HepG2 (cell line): Measurements from ENCODE around the gene ITGB3. TPM values are rescaled to one million over a fixed set of nuclear protein-coding genes. Genes with fewer than 3 reads are reported as not detected.

ENCODE experiments used
- ATAC-seq: fragments of 200-7000 bp; cut with Tn5 transposase; 3 replicates; pipeline ENCODE4 v1.9.1; 2020; ENCODE audit warnings: mild to moderate bottlenecking, moderate library complexity
- BruUV-seq: library from RNA; stranded (reverse); fragments of 400-500 nt; replicated peaks from 2 replicates; lab custom pipeline; 2021; lab: Mats Ljungman, UMichigan
- CTCF ChIA-PET: fragments of 300-600 bp; formaldehyde crosslinking; extraction: SDS; loops from one replicate; lab custom pipeline; 2021; ENCODE audit warnings: low total read pairs, inconsistent platforms, low intra/inter-chr PET ratio; lab: Yijun Ruan, JAX
- POLR2A ChIA-PET: fragments of 350-600 bp; sonication (Branson Sonifier 250); formaldehyde crosslinking; loops from one replicate; lab custom pipeline; 2020; ENCODE audit warnings: antibody characterized with exemption, inconsistent platforms; lab: Yijun Ruan, JAX
- DNase-seq: peaks from one replicate; pipeline ENCODE4 v3.0.0-alpha.2; 2015; ENCODE audit warnings: low spot score
- FAIRE-seq: peaks from 3 replicates; lab custom pipeline; 2011; peaks lifted over from hg19 to GRCh38; lab: Jason Lieb, UNC
- H2AFZ ChIP-seq: one replicate; pipeline ENCODE4 v1.6.1; 2011; ENCODE audit warnings: low read length, inconsistent platforms
- H3K27ac ChIP-seq: fragments of 300-600 bp; 3 replicates; pipeline ENCODE4 v1.8.0; 2011; ENCODE audit warnings: mixed run types, mild to moderate bottlenecking, mixed read lengths, low read length, inconsistent platforms; ENCODE audit not compliant: insufficient read depth; ENCODE audit errors: extremely low read length
- H3K27me3 ChIP-seq, 2 experiments: fragments of 200-600 bp in 1 of 2; 2 replicates in 1 of 2; 3 replicates in 1 of 2; pipeline versions ENCODE4 v1.6.0 to v1.8.0; 2011; ENCODE audit warnings: low read length in 2 of 2, mild to moderate bottlenecking in 2 of 2, moderate library complexity in 2 of 2, inconsistent platforms in 1 of 2; ENCODE audit not compliant: insufficient read depth in 2 of 2, control insufficient read depth in 1 of 2
- H3K36me3 ChIP-seq, 2 experiments: fragments of 200-600 bp in 1 of 2; replicated peaks in 1 of 2; 2 replicates in 1 of 2; 3 replicates in 1 of 2; pipeline versions ENCODE4 v1.5.1 to v1.8.0; 2011; ENCODE audit warnings: low read length in 2 of 2, inconsistent platforms in 1 of 2; ENCODE audit not compliant: insufficient read depth in 2 of 2, control insufficient read depth in 1 of 2
- H3K4me1 ChIP-seq: 2 replicates; pipeline ENCODE4 v1.5.1; 2012; ENCODE audit warnings: low read length, inconsistent platforms; ENCODE audit not compliant: insufficient read depth
- H3K4me2 ChIP-seq: 2 replicates; pipeline ENCODE4 v1.6.0; 2011; ENCODE audit warnings: low read depth, low read length, inconsistent platforms
- H3K4me3 ChIP-seq, 3 experiments: fragments of 200-600 bp in 1 of 3; sonication (generic), shearing (Covaris generic) in 1 of 3; replicated peaks in 1 of 3; 2 replicates each; pipeline ENCODE4 v1.5.1; 2011 to 2016; ENCODE audit warnings: low read length in 3 of 3, inconsistent platforms in 2 of 3, low read depth in 2 of 3, mild to moderate bottlenecking in 2 of 3, control low read depth in 1 of 3, mixed read lengths in 1 of 3; ENCODE audit not compliant: insufficient read depth in 1 of 3
- H3K79me2 ChIP-seq: one replicate; pipeline ENCODE4 v1.6.1; 2011; ENCODE audit warnings: low read length, inconsistent platforms; ENCODE audit not compliant: insufficient read depth
- H3K9ac ChIP-seq: 2 replicates; pipeline ENCODE4 v1.6.0; 2011; ENCODE audit warnings: mild to moderate bottlenecking, low read depth, low read length, inconsistent platforms; ENCODE audit not compliant: insufficient read depth
- H3K9me3 ChIP-seq: 2 replicates; pipeline ENCODE4 v1.5.1; 2012; ENCODE audit warnings: mild to moderate bottlenecking, low read length
- H4K20me1 ChIP-seq: 2 replicates; pipeline ENCODE4 v1.6.0; 2011; ENCODE audit warnings: inconsistent platforms, mild to moderate bottlenecking, low read length, moderate library complexity; ENCODE audit not compliant: insufficient read depth
- CBFB ChIP-seq: sonication (generic); formaldehyde crosslinking; IDR thresholded peaks from 2 replicates; pipeline ENCODE4 v1.4.0; 2020; ENCODE audit warnings: missing genetic modification reagents
- MAF1 ChIP-seq: sonication (generic); formaldehyde crosslinking; IDR thresholded peaks from 2 replicates; pipeline ENCODE4 v1.5.0; 2020; ENCODE audit warnings: missing genetic modification reagents, borderline replicate concordance
- NCOR1 ChIP-seq: fragments of 200-600 bp; sonication (generic); IDR thresholded peaks from 2 replicates; pipeline ENCODE4 v1.7.0; 2017; ENCODE audit warnings: antibody characterized with exemption, low read length, borderline replicate concordance
- PAXIP1 ChIP-seq: sonication (generic); formaldehyde crosslinking; conservative IDR thresholded peaks from 2 replicates; pipeline ENCODE4 v1.4.0; 2020; ENCODE audit warnings: mild to moderate bottlenecking, missing genetic modification reagents, moderate library complexity
- SIX4 ChIP-seq: sonication (generic); formaldehyde crosslinking; IDR thresholded peaks from 2 replicates; pipeline ENCODE4 v1.4.0; 2020; ENCODE audit warnings: missing genetic modification reagents
- ZFP91 ChIP-seq: sonication (generic); formaldehyde crosslinking; IDR thresholded peaks from 2 replicates; pipeline ENCODE4 v1.9.0; 2022; ENCODE audit warnings: missing genetic modification reagents, mild to moderate bottlenecking, borderline replicate concordance
- ZNF33A ChIP-seq: sonication (generic); formaldehyde crosslinking; IDR thresholded peaks from 2 replicates; pipeline ENCODE4 v1.5.1; 2020; ENCODE audit warnings: missing genetic modification reagents, mild to moderate bottlenecking, moderate library complexity, borderline replicate concordance
- ZNF432 ChIP-seq: sonication (generic); formaldehyde crosslinking; IDR thresholded peaks from 2 replicates; pipeline ENCODE4 v1.5.0; 2020; ENCODE audit warnings: missing genetic modification reagents, mild to moderate bottlenecking, borderline replicate concordance
- ZNF577 ChIP-seq: sonication (generic); formaldehyde crosslinking; IDR thresholded peaks from 2 replicates; pipeline ENCODE4 v1.4.0; 2020; ENCODE audit warnings: mild to moderate bottlenecking, low read depth, missing genetic modification reagents, borderline replicate concordance
- ZNF703 ChIP-seq: sonication (generic); formaldehyde crosslinking; IDR thresholded peaks from 2 replicates; pipeline ENCODE4 v1.5.1; 2020; ENCODE audit warnings: missing genetic modification reagents, mild to moderate bottlenecking, moderate library complexity, borderline replicate concordance
- WGBS: methylation state at CpG from one replicate; pipeline ENCODE4 v1.1.6; 2017; ENCODE audit warnings: low lambda C conversion rate; 5-methylcytosine and 5-hydroxymethylcytosine counted together
- in situ Hi-C: cut with HindIII; loops from 2 replicates; pipeline ENCODE4 v1.10.0; 2017; ENCODE audit warnings: low pct_unique_long_range_greater_than_20kb; ENCODE audit not compliant: extremely low pct_ligation_motif_present
- intact Hi-C: fragments of 100-400 bp; cut with micrococcal nuclease; formaldehyde crosslinking; loops from one replicate; pipeline ENCODE4 v1.10.0; 2022; ENCODE audit not compliant: unreplicated experiment
- polyA plus RNA-seq, 8 experiments: library from polyadenylated mRNA; depleted of rRNA in 3 of 8; stranded (reverse) in 7 of 8; unstranded in 1 of 8; fragments of >200 nt; fragmentation: Illumina TruSeq in 4 of 8; extraction: Trizol in 4 of 8; gene quantifications; 2 replicates each; pipeline versions ENCODE4 v1.2.1 to v1.2.3, GENCODE V29; 2011 to 2016; ENCODE audit warnings: low read depth in 4 of 8, missing spikeins in 1 of 8, mixed read lengths in 1 of 8; ENCODE audit not compliant: insufficient read depth in 1 of 8
- total RNA-seq, 5 experiments: library from RNA; depleted of rRNA; stranded (reverse); fragments of >200 nt; fragmentation: Illumina TruSeq; extraction: Trizol; gene quantifications; 2 replicates each; pipeline ENCODE4 v1.2.3, GENCODE V29; 2016; ENCODE audit warnings: low read depth in 1 of 5

ITGB3 gene
- total and polyA plus RNA-seq, 2 of the 13 experiments (the other 11 are each of a cell fraction or from before 2014, with no cell fraction given): 0.09 to 0.31 TPM

GRCh38 chr17:47238321-47239010, 15.2 kb upstream of the ITGB3 start:
- POLR2A ChIA-PET: no interaction called here
- TF ChIP-seq ZFP91 (CRISPR knock-in tag) (no peak), ZNF33A (CRISPR knock-in tag) (no peak), PAXIP1 (CRISPR knock-in tag) (no peak), CBFB (no peak), NCOR1 (no peak), ZNF577 (CRISPR knock-in tag) (no peak), ZNF432 (CRISPR knock-in tag) (no peak), SIX4 (CRISPR knock-in tag) (no peak), MAF1 (no peak), ZNF703 (no peak)
- Histone ChIP-seq H2AFZ (no peak overlapping the region), H3K79me2 (no peaks in the 10 kb centered on the region), H3K4me2 (no peak overlapping the region), H3K4me3 (no peak overlapping the region), H3K27me3 (no peaks in the 10 kb centered on the region; a peak in 1 of 5 replicates), H3K27ac (no peak overlapping the region), H3K4me1 (no peaks in the 10 kb centered on the region), H4K20me1 (no peaks in the 10 kb centered on the region), H3K9ac (no peak overlapping the region), H3K36me3 (no peaks in the 10 kb centered on the region), H3K9me3 (no peaks in the 10 kb centered on the region)
- FAIRE-seq (no peak), DNase-seq (no peak), ATAC-seq (no peak; the same call in 2 of the 3 replicates)
- no TSS peak for BruUV-seq
- in situ Hi-C loops: no loop called here
- CTCF ChIA-PET: no interaction called here
- WGBS: 68% methylated on average over 14 of the region's 29 CpGs
- intact Hi-C loops: no loop called here
